Psoas muscle (tissue), 8 donors: ENCODE results near the gene RSRP1. TPM values are rescaled to one million over a fixed set of nuclear protein-coding genes. Genes with fewer than 3 reads are reported as not detected.

Experiments used
- ATAC-seq, 4 donors: fragments of 200-7000 bp; cut with Tn5 transposase; one replicate each; pipeline ENCODE4 v1.9.1; 2020; ENCODE audit warnings: moderate library complexity in 3 of 4, mild to moderate bottlenecking in 2 of 4
- DNase-seq, 2 donors: peaks; one replicate each; pipeline ENCODE4 v3.0.0-alpha.2; 2020
- H3K27ac ChIP-seq: fragments of 200-600 bp; one replicate; pipeline ENCODE4 v1.8.0; 2022
- H3K27me3 ChIP-seq, 3 donors: fragments of 200-600 bp in 1 of 3; one replicate each; pipeline versions ENCODE4 v1.6.1 to v1.8.0; 2013 to 2022; ENCODE audit warnings: low read length in 2 of 3, mild to moderate bottlenecking in 2 of 3, moderate library complexity in 1 of 3; ENCODE audit not compliant: insufficient read depth in 3 of 3
- H3K36me3 ChIP-seq, 2 donors: fragments of 200-600 bp in 1 of 2; one replicate each; pipeline versions ENCODE4 v1.6.1 to v1.8.0; 2013 to 2022; ENCODE audit warnings: low read depth in 1 of 2, mild to moderate bottlenecking in 1 of 2, moderate library complexity in 1 of 2; ENCODE audit not compliant: insufficient read depth in 1 of 2
- H3K4me1 ChIP-seq: fragments of 200-600 bp; one replicate; pipeline ENCODE4 v1.8.0; 2022
- H3K4me3 ChIP-seq: fragments of 200-600 bp; one replicate; pipeline ENCODE4 v1.8.0; 2022; ENCODE audit warnings: mild to moderate bottlenecking
- H3K9me3 ChIP-seq: fragments of 200-600 bp; one replicate; pipeline ENCODE4 v1.8.0; 2022
- CTCF ChIP-seq: fragments of 200-600 bp; IDR thresholded peaks from one replicate; pipeline ENCODE4 v1.8.0; 2022; ENCODE audit warnings: antibody characterized with exemption
- WGBS, 3 donors: extraction: QIAGEN DNeasy Blood & Tissue Kit; methylation state at CpG; one replicate each; pipeline versions ENCODE4 v1.1.6 to v1.1.7; 2013; 5-methylcytosine and 5-hydroxymethylcytosine counted together
- intact Hi-C, 2 donors: fragments of 100-400 bp; cut with DNase I; formaldehyde crosslinking; loops; one replicate each; pipeline versions ENCODE4 v1.11.0 to v1.14.2; 2022
- polyA plus RNA-seq, 3 donors: library from polyadenylated mRNA; stranded (reverse); fragments of 200-250 nt; gene quantifications; one replicate each; pipeline ENCODE4 v1.2.3, GENCODE V29; 2013
- total RNA-seq, 4 donors: library from RNA; stranded (reverse); fragmentation: NEBNext Ultra II Directional in 2 of 4; extraction: Animal tissue kit (Norgen Biotek cat#: 25700) in 2 of 4; gene quantifications; one replicate each; pipeline versions ENCODE4 v1.2.1 to v1.2.4, GENCODE V29; 2021 to 2023
- donor health status: healthy with polysubstance abuse.
- donor health status: DM: no; HTN: no; CAD: no; lungs with moderate emphysema.
- donor health status: Bipolar disorder and iron deficiency.
- donor health status: healthy.
- donor health status: DM: yes; HTN: yes; CAD: no.
- donor health status: DM: no; HTN: no; CAD: no.
- donor health status: DM: no; HTN: no; CAD: no.
- donor health status: DM: yes; HTN: yes; CAD: no.

The RSRP1 gene
- total and polyA plus RNA-seq, 7 donors = 9.6 to 36.5 (median 17.7) TPM

GRCh38 chr1:25204797-25205480 lies 42.3 kb downstream of the RSRP1 start:
- no peak for DNase-seq
- peaks cover 4% of the 10 kb centered on the region for H3K4me1 ChIP-seq
- peak; percentile 78 for TF ChIP-seq CTCF
- H3K9me3 ChIP-seq = no peaks in the 10 kb centered on the region
- ATAC-seq = peak in 3 of 4 donors; percentile 52 to 75 (median 55)
- 53 to 57% (median 54%) methylated on average over 9 of the region's 9 CpGs for WGBS, 3 donors
- intact Hi-C loops = loop anchor here in 1 of 2 donors (1.0 to 10.0 kb wide), 2 partner anchors 100 to 357 kb away; no protein-coding TSS in a partner anchor
- peaks cover 0 to 2% (median 0%) of the 10 kb centered on the region in 3 donors for H3K27me3 ChIP-seq
- no peaks in the 10 kb centered on the region for H3K36me3 ChIP-seq
- H3K27ac ChIP-seq = no peak overlapping the region
- H3K4me3 ChIP-seq = no peak overlapping the region

- no peak for TF ChIP-seq CTCF
- Histone ChIP-seq H3K4me3 (no peak overlapping the region), H3K4me1 (peaks cover 22% of the 10 kb centered on the region), H3K27me3 (peaks cover 0 to 1% (median 0%) of the 10 kb centered on the region in 3 donors), H3K27ac (no peak overlapping the region), H3K9me3 (no peaks in the 10 kb centered on the region), H3K36me3 (no peaks in the 10 kb centered on the region)
- no peak for ATAC-seq
- DNase-seq = no peak
- intact Hi-C loops = loop anchor here in 1 of 2 donors (10.0 kb wide), 1 partner anchor 96 kb away; no protein-coding TSS in a partner anchor
- 55 to 58% (median 57%) methylated on average over 7 of the region's 7 CpGs for WGBS, 3 donors
These were observed 46.2 kb downstream of the RSRP1 start for GRCh38 chr1:25201006-25201405.

- H3K4me1 ChIP-seq = peaks cover 22% of the 10 kb centered on the region
These were observed 47.2 kb downstream of the RSRP1 start for GRCh38 chr1:25199819-25200620.

GRCh38 chr1:25198663-25199252 lies 48.5 kb downstream of the RSRP1 start:
- Histone ChIP-seq H3K36me3 (no peaks in the 10 kb centered on the region), H3K27ac (no peak overlapping the region), H3K27me3 (peaks cover 0 to 1% (median 0%) of the 10 kb centered on the region in 3 donors), H3K9me3 (no peaks in the 10 kb centered on the region), H3K4me3 (peak overlapping the region; percentile 37), H3K4me1 (peaks cover 22% of the 10 kb centered on the region)
- DNase-seq = no peak
- ATAC-seq = peak; percentile 58 to 81 (median 72)
- no peak for TF ChIP-seq CTCF
- 23 to 30% (median 24%) methylated on average over 20 of the region's 20 CpGs for WGBS, 3 donors
- intact Hi-C loops = loop anchor here in 1 of 2 donors (10.0 kb wide), 1 partner anchor 274 kb away; no protein-coding TSS in a partner anchor

More at GRCh38 chr1:25199819-25200620, 47.2 kb downstream of the RSRP1 start:
- TF ChIP-seq CTCF = no peak
- 29 to 41% (median 37%) methylated on average over 20 of the region's 20 CpGs for WGBS, 3 donors
- no peak for DNase-seq
- Histone ChIP-seq H3K9me3 (no peaks in the 10 kb centered on the region), H3K36me3 (no peaks in the 10 kb centered on the region), H3K4me3 (no peak overlapping the region), H3K27me3 (peaks cover 0 to 1% (median 0%) of the 10 kb centered on the region in 3 donors), H3K27ac (no peak overlapping the region)
- ATAC-seq = peak; percentile 26 to 45 (median 36)
- intact Hi-C loops = loop anchor here in 1 of 2 donors (10.0 kb wide), 2 partner anchors 95 to 275 kb away; no protein-coding TSS in a partner anchor
